ENCODE results near the gene KIAA0753.

KIAA0753 gene

DNA sequence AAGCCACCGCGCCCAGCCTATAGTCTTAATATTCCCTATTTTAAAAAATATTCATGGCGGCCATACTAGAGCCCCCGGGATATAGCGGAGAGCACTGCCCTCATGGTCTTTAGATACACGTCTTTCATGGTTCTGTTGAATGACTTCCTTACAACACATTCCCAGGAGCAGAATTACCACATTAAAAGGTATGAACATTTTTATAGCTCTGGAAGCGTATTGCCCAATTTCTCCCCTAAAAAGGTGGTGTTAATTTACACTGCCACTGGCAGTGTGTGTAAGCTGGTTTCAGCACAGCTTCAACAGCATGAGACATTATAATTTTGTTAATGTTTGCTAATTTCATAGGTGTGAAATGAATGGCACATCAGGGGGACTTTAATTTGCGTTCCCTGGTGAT lies 30.1 kb upstream of the KIAA0753 start:
- H3K4me3 ChIP-seq (ENCODE audit: low read length): no peak overlapping the region
- H3K27ac ChIP-seq (ENCODE audit: low read depth, low read length): no peak overlapping the region
- H3K27me3 ChIP-seq (ENCODE audit: control insufficient read depth, low read length): no peaks in the 10 kb centered on the region
- no peak overlapping the region for H3K4me2 ChIP-seq (ENCODE audit: low read length)
- H4K20me1 ChIP-seq (ENCODE audit: control insufficient read depth, insufficient read depth, low read depth, low read length): peaks cover 3% of the 10 kb centered on the region; the same call in 1 of the 2 replicates
- H3K9me3 ChIP-seq (ENCODE audit: control insufficient read depth, insufficient read depth, low read length): no peaks in the 10 kb centered on the region
- no peaks in the 10 kb centered on the region for H3K4me1 ChIP-seq (ENCODE audit: control insufficient read depth, low read length)
- H3K9me2 ChIP-seq (replicated peaks; ENCODE audit: control insufficient read depth, low read length): no peaks in the 10 kb centered on the region
- no peak for TF ChIP-seq EZH2phosphoT487 (IDR thresholded peaks at IDR 0.05; ENCODE audit: borderline replicate concordance, low read length)
- TF ChIP-seq, protein P1, sequence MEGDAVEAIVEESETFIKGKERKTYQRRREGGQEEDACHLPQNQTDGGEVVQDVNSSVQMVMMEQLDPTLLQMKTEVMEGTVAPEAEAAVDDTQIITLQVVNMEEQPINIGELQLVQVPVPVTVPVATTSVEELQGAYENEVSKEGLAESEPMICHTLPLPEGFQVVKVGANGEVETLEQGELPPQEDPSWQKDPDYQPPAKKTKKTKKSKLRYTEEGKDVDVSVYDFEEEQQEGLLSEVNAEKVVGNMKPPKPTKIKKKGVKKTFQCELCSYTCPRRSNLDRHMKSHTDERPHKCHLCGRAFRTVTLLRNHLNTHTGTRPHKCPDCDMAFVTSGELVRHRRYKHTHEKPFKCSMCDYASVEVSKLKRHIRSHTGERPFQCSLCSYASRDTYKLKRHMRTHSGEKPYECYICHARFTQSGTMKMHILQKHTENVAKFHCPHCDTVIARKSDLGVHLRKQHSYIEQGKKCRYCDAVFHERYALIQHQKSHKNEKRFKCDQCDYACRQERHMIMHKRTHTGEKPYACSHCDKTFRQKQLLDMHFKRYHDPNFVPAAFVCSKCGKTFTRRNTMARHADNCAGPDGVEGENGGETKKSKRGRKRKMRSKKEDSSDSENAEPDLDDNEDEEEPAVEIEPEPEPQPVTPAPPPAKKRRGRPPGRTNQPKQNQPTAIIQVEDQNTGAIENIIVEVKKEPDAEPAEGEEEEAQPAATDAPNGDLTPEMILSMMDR (IDR thresholded peaks at IDR 0.05; ENCODE audit: low read depth, low read length, poor library complexity, severe bottlenecking): no peak
- no peaks in the 10 kb centered on the region for H3F3A ChIP-seq (ENCODE audit: control insufficient read depth, insufficient read depth)
- no peaks in the 10 kb centered on the region for H3K36me3 ChIP-seq (ENCODE audit: control insufficient read depth, low read length)
- H3K79me2 ChIP-seq (ENCODE audit: control insufficient read depth, low read length): no peaks in the 10 kb centered on the region

DNA sequence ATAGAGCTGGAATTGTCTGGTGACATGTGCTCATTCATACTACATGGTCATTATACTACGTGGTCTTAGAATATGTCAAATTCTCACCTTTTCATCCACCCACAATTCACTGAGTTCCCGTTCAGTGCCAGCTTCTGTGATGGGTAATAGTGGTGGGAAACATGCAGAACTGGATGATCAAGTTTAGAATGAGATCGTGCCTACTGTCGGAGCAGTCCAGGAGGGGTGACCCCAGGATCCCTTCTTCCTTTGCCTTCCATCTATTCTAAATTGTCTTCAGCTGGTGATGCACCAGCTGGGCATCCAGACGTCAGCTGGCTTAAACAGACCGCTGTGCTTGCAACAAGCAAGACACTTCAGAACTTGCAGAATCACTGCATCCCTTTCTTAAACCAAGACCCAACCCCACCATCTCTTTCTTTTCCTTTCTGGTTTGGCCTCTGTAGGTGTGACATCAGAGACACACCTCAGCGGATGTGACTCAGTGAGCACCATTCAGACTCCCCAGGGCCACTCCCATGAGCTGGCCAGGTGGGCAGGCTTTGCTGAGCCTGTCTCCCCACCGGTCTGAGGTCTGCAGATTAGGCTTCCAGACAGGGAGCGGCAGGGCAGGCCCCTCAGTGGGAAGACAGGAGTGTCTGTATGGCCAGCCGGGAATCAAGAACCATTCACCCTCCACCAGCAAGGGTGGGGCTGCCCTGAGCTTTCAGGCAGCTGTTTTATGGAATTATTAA lies 29.1 kb upstream of the KIAA0753 start:
- H3K79me2 ChIP-seq (ENCODE audit: control insufficient read depth, low read length): no peaks in the 10 kb centered on the region
- H3K9me3 ChIP-seq (ENCODE audit: control insufficient read depth, insufficient read depth, low read length): no peaks in the 10 kb centered on the region
- peaks cover 3% of the 10 kb centered on the region; the same call in 1 of the 2 replicates for H4K20me1 ChIP-seq (ENCODE audit: control insufficient read depth, insufficient read depth, low read depth, low read length)
- H3F3A ChIP-seq (ENCODE audit: control insufficient read depth, insufficient read depth): no peaks in the 10 kb centered on the region
- H3K36me3 ChIP-seq (ENCODE audit: control insufficient read depth, low read length): no peaks in the 10 kb centered on the region
- H3K4me1 ChIP-seq (ENCODE audit: control insufficient read depth, low read length): no peaks in the 10 kb centered on the region
- H3K27me3 ChIP-seq (ENCODE audit: control insufficient read depth, low read length): no peaks in the 10 kb centered on the region
- no peak overlapping the region for H3K4me2 ChIP-seq (ENCODE audit: low read length)
- H3K27ac ChIP-seq (ENCODE audit: low read depth, low read length): no peak overlapping the region
- H3K9me2 ChIP-seq (replicated peaks; ENCODE audit: control insufficient read depth, low read length): no peaks in the 10 kb centered on the region
- no peak for TF ChIP-seq EZH2phosphoT487 (IDR thresholded peaks at IDR 0.05; ENCODE audit: borderline replicate concordance, low read length)
- TF ChIP-seq, protein P1 (IDR thresholded peaks at IDR 0.05; ENCODE audit: low read depth, low read length, poor library complexity, severe bottlenecking): no peak
- H3K4me3 ChIP-seq (ENCODE audit: low read length): no peak overlapping the region

DNA sequence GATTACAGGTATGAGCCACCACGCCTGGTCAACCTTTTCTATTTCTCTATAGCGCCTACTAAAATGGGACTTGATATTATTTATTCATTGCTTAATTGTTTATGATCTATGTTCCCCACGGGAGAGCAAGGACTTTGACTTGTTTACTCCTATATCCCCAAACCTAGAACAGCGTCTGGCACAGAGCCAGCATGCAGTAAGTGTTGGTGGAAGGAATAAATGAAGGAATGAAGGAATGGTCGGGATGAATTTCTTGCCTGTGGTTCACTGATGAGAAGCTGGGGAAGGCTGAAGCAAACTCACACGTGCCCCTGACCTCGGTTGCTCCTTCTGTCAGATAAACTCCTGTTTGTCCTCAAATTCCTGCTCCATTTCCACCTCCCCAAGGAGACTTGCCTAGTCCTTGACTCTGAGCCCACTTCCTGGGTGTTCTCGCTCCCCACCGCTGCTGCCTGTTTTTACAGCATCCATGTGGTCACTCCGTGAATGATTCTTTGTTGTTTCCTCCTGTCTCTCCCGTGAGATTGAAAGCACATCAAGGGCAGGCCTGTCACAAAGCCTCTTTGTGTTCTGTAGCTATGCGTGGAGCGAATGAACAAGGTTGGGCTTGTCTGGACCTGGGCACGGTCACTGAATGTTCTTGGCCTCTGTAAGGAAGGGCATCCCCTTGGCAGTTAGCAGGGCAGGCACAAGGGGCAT lies 28.4 kb upstream of the KIAA0753 start:
- Histone ChIP-seq H3K27ac (ENCODE audit: low read depth, low read length) (no peak overlapping the region), H3K4me1 (ENCODE audit: control insufficient read depth, low read length) (no peaks in the 10 kb centered on the region), H4K20me1 (ENCODE audit: control insufficient read depth, insufficient read depth, low read depth, low read length) (peaks cover 3% of the 10 kb centered on the region; the same call in 1 of the 2 replicates), H3K9me3 (ENCODE audit: control insufficient read depth, insufficient read depth, low read length) (no peaks in the 10 kb centered on the region), H3F3A (ENCODE audit: control insufficient read depth, insufficient read depth) (no peaks in the 10 kb centered on the region), H3K79me2 (ENCODE audit: control insufficient read depth, low read length) (no peaks in the 10 kb centered on the region), H3K4me2 (ENCODE audit: low read length) (no peak overlapping the region), H3K4me3 (ENCODE audit: low read length) (no peak overlapping the region), H3K9me2 (replicated peaks; ENCODE audit: control insufficient read depth, low read length) (no peaks in the 10 kb centered on the region), H3K27me3 (ENCODE audit: control insufficient read depth, low read length) (no peaks in the 10 kb centered on the region), H3K36me3 (ENCODE audit: control insufficient read depth, low read length) (no peaks in the 10 kb centered on the region)
- TF ChIP-seq EZH2phosphoT487 (IDR thresholded peaks at IDR 0.05; ENCODE audit: borderline replicate concordance, low read length): no peak
- TF ChIP-seq, protein P1 (IDR thresholded peaks at IDR 0.05; ENCODE audit: low read depth, low read length, poor library complexity, severe bottlenecking): no peak
